EH (cell line): ENCODE measurements around the gene KRTAP2-3.
A peak's percentile ranks its signal among the peaks of the same experiment; 100 is the strongest.
"Not testable (repeated sequence)": the region's sequence is repeated elsewhere in the genome, so short reads cannot be mapped to it uniquely, and the experiment has no call there.

Experiments
- DNase-seq: peaks from one replicate; pipeline ENCODE4 v3.0.0-alpha.2; 2015; ENCODE audit warnings: low read depth

KRTAP2-3 gene

DNA sequence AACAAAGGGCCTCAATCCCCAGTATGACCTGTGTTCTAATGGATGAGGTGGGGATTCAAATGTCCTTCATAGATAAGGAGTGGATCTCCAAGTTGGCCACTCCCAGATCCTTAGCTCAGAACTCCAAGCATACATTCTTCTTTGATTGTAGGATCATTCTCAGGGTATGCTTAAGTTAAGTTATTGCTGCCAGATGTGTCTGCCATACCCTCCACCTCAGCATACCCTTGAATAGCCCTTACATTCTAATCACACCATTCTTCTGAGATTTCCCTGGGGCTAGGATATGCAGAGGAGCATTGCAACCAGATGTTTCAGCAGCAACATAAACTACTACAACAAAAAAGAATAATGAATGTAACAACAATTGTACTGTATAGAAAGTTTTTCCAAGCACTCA lies 7.4 kb upstream of the KRTAP2-3 start:
- DNase-seq, result peak; percentile 80

- peak; percentile 96 for DNase-seq
Measured at GRCh38 chr17:41065829-41066624, 6.1 kb upstream of the KRTAP2-3 start, which contains the start of gene KRTAP2-4. TSS of gene KRTAP2-4 (minus strand) at chr17:41065879. CDS start at chr17:41065845, 34 bp downstream.

DNA sequence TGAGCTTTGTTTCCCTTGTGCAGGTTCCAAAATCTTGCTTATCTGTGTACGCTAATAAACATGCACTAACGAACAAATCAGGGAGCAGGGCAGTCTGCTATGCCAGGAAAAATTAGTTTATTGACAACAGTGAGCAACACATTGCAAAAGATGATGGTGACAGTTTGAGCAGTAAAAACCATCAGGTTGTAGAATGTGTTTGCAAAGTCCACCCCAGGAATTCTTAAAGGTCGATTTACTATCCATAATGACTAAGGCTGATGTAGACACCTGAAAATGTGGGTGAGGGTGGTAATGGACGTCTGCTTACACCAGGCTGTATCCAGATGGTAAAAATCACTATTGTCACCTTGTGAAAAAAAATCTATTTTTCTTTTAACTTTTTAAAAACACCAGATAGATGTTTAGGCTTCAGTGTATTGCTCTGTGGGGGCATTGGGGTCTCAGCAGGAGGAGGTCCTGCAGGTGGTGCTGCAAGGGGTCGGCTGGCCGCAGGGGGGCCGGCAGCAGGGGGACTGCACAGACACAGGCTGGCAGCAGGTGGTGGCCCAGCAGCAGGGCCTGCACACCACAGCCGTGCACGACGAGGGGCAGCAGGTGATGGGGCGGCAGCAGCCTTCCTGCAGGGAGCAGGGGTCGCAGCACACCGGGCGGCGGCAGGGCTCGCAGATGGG lies 5.2 kb upstream of the KRTAP2-3 start:
- DNase-seq, result not testable (repeated sequence)

DNA sequence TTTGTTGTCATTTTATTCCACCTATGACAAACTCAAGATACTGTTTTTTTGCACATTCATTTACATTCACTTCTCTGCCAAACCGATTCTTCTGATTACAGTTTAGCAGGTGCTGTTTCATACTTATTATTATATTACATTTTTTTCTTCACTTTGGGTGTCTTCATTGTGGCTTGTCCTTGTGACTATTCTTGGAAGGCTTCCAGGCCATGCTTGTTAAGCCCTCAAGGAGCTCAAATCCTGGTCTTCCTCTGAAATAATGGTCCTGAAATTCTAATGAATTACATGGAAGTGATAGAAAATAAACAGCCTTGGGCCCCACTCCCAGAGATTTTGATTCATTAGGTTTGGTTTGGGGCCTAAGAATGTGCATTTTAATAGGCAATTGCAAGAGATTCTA lies 4.4 kb upstream of the KRTAP2-3 start:
- DNase-seq, result no peak

- no peak for DNase-seq
Measured at GRCh38 chr17:41063449-41063848, 3.5 kb upstream of the KRTAP2-3 start.

DNA sequence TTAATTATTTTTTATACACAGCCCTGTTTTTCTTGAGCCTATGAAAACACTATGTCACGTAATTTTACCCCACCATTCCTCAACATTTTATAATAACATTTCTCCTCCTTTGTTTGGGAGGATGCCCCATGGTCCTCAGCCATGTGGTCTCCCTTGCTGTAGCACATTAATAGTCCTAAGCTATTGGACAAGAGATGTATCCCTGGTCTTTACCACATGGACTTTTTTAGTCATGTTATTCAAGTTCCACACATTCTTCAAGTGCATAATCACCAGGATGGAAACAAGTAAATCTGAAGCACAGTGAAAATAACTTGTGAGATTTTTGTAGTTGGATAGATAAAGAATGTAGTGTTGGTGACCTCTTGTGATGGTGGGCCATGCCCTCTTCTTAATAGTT lies 2.0 kb upstream of the KRTAP2-3 start:
- peak; percentile 99 for DNase-seq

- peak; percentile 97 for DNase-seq
Measured at GRCh38 chr17:41059276-41060051, 450 bp downstream of the KRTAP2-3 start.

GRCh38 chr17:41058741-41059140 lies 1.2 kb downstream of the KRTAP2-3 start:
- peak; percentile 31 for DNase-seq

DNA sequence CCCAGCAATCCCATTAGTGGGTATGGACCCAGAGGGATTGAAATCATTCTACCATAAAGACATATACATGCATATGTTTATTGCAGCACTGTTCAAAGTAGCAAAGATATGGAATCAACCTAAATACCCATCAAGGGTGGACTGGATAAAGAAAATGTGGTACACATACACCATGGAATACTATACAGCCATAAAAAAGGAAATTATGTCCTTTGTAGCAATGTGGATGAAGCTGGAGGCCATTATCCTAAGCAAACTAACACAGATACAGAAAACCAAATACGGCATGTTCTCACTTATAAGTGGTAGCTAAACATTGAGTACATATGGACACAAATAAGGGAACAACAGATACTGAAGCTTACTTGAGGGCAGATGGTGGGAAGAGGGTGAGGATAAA lies 2.4 kb downstream of the KRTAP2-3 start:
- DNase-seq, result no peak

GRCh38 chr17:41055130-41055529 lies 4.8 kb downstream of the KRTAP2-3 start, which contains the start of gene KRTAP2-2:
TSS of gene KRTAP2-2 (minus strand) at chr17:41055230. CDS start at chr17:41055211, 19 bp downstream.
- not testable (repeated sequence) for DNase-seq

DNA sequence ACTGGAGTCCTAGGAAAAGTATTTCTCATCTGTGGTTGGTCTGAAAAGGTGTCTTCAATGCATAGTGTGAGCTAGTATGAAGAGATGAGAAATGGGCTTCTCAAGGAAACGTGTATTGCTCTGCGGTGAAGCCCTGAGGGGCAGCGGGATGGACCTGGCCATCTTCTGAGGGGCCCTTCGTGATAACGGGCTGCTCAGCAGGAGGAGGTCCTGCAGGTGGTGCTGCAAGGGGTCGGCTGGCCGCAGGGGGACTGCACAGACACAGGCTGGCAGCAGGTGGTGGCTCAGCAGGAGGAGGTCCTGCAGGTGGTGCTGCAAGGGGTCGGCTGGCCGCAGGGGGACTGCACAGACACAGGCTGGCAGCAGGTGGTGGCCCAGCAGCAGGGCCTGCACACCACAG lies 5.4 kb downstream of the KRTAP2-3 start:
- not testable (repeated sequence) for DNase-seq

DNA sequence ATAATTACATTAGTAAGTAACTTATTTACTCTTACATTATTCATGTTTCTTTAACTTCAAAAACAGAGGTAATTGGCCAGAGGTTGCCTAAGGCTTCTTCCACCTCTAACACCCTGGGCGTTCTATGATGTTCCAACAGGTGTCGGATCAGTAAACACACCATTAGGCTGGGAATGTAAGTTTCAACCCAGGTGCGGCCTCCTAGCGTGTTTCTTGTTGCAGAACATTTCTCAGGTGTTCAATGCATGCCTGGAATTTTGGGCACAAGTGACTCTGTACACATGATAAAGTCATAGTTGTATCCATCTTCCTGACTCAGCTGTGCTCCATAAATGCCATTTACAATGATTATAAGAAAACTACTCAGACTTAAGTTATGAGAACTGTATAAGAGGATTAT lies 5.9 kb downstream of the KRTAP2-3 start:
- no peak for DNase-seq

- DNase-seq, result peak; percentile 87
Measured at GRCh38 chr17:41052566-41052965, 7.3 kb downstream of the KRTAP2-3 start.

GRCh38 chr17:41049110-41049509 lies 10.8 kb downstream of the KRTAP2-3 start:
- DNase-seq, result peak; percentile 96

DNA sequence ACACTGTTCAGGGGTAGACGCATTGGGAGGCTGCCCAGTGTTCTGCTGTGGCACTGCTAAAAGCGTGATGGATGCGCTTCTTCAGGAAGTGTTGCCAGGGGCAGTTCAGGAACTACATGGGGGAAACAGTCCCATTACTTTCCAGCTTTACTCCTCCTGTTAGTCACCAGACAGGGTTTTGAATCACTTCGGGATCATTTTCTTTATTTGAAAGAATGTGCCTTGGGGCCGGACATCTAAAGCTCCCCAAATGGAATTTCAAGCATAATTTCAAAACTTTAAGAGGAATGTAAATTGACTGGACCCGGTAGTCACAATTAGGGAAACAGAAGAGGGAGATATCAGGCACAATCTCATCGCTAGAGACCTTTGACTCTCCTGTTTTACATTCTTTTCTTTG lies 11.5 kb downstream of the KRTAP2-3 start:
- peak; percentile 96 for DNase-seq

DNA sequence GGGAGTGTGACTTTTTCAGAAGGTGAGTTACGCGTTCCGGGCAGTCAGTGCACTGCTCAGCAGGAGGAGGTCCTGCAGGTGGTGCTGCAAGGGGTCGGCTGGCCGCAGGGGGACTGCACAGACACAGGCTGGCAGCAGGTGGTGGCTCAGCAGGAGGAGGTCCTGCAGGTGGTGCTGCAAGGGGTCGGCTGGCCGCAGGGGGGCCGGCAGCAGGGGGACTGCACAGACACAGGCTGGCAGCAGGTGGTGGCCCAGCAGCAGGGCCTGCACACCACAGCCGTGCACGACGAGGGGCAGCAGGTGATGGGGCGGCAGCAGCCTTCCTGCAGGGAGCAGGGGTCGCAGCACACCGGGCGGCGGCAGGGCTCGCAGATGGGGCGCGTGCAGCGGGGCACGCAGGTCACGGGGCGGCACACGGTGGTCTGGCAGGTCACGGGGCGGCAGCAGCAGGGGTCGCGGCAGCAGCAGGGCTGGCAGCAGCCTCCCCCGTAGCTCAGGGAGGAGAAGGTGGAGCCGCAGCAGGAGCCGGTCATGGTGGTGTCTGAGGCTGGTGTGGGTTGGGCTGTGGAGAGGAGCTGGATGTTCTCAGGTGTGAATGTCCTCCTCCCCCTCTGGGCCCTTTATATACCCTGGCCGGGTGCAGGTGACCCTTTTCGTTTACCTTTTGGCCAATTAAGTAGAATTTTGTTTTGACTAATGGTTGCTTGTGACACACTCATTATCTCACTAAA lies 13.0 kb downstream of the KRTAP2-3 start, which contains the start of gene KRTAP2-1:
TSS of gene KRTAP2-1 (minus strand) at position 582 of the 731 bp plus-strand sequence. CDS start at position 533, 49 bp downstream.
- not testable (repeated sequence) for DNase-seq

- no peak for DNase-seq
Measured at GRCh38 chr17:41042953-41043352, 17.0 kb downstream of the KRTAP2-3 start.

DNA sequence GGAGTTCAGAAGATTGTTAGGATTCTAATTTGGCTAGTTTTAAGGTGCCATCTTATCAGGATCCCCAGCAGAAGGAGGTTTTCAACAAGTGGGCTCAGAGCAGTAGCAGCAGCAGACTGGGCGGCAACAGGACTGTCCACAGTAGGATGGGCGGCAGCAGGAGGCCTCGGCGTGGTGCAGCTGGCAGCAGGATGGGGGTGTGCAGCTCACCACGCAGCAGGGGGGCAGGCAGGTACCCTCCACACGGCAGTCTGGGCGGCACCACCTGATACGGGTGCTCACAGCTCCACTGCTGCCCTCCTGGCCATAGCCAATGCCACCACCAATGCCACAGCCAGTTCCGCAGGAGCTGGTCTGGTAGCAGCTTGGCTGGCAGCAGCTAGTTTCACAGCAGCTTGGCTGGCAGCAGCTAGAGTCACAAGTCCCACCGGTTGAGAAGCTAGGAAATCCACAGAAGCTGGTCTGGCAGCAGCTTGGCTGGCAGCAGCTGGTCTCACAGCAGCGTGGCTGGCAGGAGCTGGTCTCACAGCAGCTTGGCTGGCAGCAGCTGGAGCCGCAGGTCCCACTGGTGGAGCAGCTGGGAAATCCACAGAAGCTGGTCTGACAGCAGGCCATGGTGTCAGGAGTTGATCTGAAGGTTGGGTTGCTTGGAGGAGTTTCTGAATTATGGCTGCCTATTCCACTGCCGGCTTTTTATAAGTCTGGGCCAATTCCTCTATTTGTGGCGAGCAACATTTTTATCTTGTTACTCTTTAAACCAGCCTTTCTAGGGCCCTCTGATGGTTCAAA lies 18.9 kb downstream of the KRTAP2-3 start, which contains the start of gene KRTAP1-1:
TSS of gene KRTAP1-1 (minus strand) at position 668 of the 789 bp plus-strand sequence. CDS start at position 615, 53 bp downstream.
- peak; percentile 31 for DNase-seq

- DNase-seq, result no peak
Measured at GRCh38 chr17:41037853-41038350, 22.0 kb downstream of the KRTAP2-3 start.

GRCh38 chr17:41034346-41034935 lies 25.5 kb downstream of the KRTAP2-3 start, which contains the start of gene KRTAP1-3:
TSS of gene KRTAP1-3 (minus strand) at chr17:41034874. CDS start at chr17:41034821, 53 bp downstream.
- not testable (repeated sequence) for DNase-seq
